Measurements from ENCODE around the gene JMJD1C.

- TF ChIP-seq CTCF (IDR thresholded peaks at IDR 0.05): no peak
- TF ChIP-seq POLR2A (IDR thresholded peaks at IDR 0.05): no peak
Measured at GRCh38 chr10:63496561-63496960, 30.8 kb upstream of the JMJD1C start.
